GM18868 (cell line): ENCODE data around the gene CCDC137.
A peak's percentile ranks its signal among the peaks of the same experiment; 100 is the strongest.

Experiments
- ATAC-seq: cut with Tn5 transposase; IDR thresholded peaks from one replicate; pipeline ENCODE4 v1.9.1; 2021; ENCODE audit warnings: mild to moderate bottlenecking, moderate library complexity; ENCODE audit not compliant: unreplicated experiment

Gene CCDC137

GRCh38 chr17:81700353-81701287, 34.1 kb downstream of the CCDC137 start:
- ATAC-seq: no peak

- ATAC-seq: no peak
These were observed 34.9 kb downstream of the CCDC137 start for GRCh38 chr17:81701288-81702071.

- peak; percentile 81 for ATAC-seq
These were observed 36.6 kb downstream of the CCDC137 start, which contains the start of gene MRPL12 for GRCh38 chr17:81702934-81703746. Gene MRPL12, plus strand, starts transcription at chr17:81703367. Its CDS starts 135 bp downstream, at chr17:81703502.

- ATAC-seq: no peak
These were observed 37.5 kb downstream of the CCDC137 start for GRCh38 chr17:81703747-81704654.

- ATAC-seq: no peak
These were observed 39.1 kb downstream of the CCDC137 start for GRCh38 chr17:81705518-81706231.

GRCh38 chr17:81706232-81706611, 39.7 kb downstream of the CCDC137 start:
- ATAC-seq: no peak

- no peak for ATAC-seq
These were observed 40.5 kb downstream of the CCDC137 start for GRCh38 chr17:81706757-81707624.

- ATAC-seq: no peak
These were observed 41.4 kb downstream of the CCDC137 start for GRCh38 chr17:81707725-81708646.

GRCh38 chr17:81708739-81709185, 42.2 kb downstream of the CCDC137 start:
- no peak for ATAC-seq

GRCh38 chr17:81710514-81711308, 44.2 kb downstream of the CCDC137 start:
- no peak for ATAC-seq

GRCh38 chr17:81711814-81712467, 45.4 kb downstream of the CCDC137 start, which contains the start of gene SLC25A10:
Gene SLC25A10, plus strand, starts transcription at chr17:81712284. Its CDS starts 143 bp downstream, at chr17:81712427.
- peak; percentile 59 for ATAC-seq

GRCh38 chr17:81712468-81713003, 46.0 kb downstream of the CCDC137 start:
- ATAC-seq: peak; percentile 23

GRCh38 chr17:81713004-81713555, 46.5 kb downstream of the CCDC137 start:
- ATAC-seq: no peak

GRCh38 chr17:81713556-81714411, 47.2 kb downstream of the CCDC137 start:
- ATAC-seq: no peak
